Measurements from ENCODE around the gene AMOTL1.
"Not testable (repeated sequence)": the region's sequence is repeated elsewhere in the genome, so short reads cannot be mapped to it uniquely, and the experiment has no call there.

The AMOTL1 gene

DNA sequence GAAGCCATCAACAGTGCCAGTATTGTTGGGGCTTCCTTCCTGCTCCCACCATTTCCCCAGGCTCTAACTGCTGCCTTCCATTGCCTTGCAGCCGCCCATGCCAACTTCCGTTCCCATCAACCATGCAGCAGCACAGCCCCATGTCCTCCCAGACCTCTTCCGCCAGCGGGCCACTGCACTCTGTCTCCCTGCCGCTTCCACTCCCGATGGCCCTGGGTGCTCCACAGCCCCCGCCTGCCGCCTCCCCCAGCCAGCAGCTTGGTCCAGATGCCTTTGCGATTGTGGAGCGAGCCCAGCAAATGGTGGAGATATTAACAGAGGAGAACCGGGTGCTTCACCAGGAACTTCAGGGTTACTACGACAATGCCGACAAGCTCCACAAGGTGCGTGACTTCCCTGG, 53.3 kb downstream of the AMOTL1 start:
- DNase-seq (ENCODE audit: low read depth), result no peak

- DNase-seq (ENCODE audit: low read depth), result no peak
Observed at GRCh38 chr11:94822080-94822479, 53.9 kb downstream of the AMOTL1 start.

- no peak for DNase-seq (ENCODE audit: low read depth)
Observed at GRCh38 chr11:94823102-94823732, 55.1 kb downstream of the AMOTL1 start.

- DNase-seq (ENCODE audit: low read depth), result no peak
Observed at GRCh38 chr11:94825031-94825430, 56.9 kb downstream of the AMOTL1 start.

DNA sequence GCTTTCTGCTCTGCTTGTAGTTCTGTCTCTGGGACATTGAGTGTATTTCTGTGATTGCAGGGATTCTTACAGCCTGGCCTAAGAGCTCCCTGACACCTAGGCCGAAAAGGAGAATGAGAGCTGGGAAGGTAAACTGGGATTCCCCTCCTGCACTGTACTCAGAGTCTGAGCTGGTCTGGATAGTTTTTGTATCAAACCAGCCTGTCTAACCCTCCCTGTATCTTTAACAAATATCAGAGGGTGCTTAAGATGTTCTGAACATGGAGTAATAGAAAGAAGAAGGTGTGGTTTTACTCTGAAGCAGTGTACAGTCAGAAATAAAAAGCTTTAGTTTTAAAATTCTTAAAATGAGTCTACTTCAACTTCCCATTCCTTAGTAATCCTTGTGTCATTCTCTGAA, 57.3 kb downstream of the AMOTL1 start:
- DNase-seq (ENCODE audit: low read depth), result no peak

DNA sequence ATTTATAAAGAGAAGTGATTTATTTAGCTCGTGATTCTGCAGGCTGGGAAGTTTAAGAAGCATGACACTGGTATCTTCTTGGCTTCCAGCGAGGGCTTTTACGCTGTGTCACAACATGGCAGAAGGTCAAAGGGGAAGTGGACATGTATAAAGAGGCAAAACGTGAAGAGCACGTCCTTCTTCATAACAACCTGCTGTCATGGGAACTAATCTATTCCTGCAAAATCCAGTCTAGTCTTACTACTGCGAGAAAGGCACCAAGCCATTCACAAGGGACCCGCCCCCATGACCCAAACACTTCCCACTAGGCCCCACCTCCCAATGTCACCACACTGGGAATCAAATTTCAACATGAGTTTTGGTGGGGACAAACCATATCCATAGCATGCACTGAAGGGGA, 58.3 kb downstream of the AMOTL1 start:
- DNase-seq (ENCODE audit: low read depth), result no peak

- no peak for DNase-seq (ENCODE audit: low read depth)
Observed at GRCh38 chr11:94828088-94828487, 59.9 kb downstream of the AMOTL1 start.

- no peak for DNase-seq (ENCODE audit: low read depth)
Observed at GRCh38 chr11:94830722-94831510, 62.8 kb downstream of the AMOTL1 start.

DNA sequence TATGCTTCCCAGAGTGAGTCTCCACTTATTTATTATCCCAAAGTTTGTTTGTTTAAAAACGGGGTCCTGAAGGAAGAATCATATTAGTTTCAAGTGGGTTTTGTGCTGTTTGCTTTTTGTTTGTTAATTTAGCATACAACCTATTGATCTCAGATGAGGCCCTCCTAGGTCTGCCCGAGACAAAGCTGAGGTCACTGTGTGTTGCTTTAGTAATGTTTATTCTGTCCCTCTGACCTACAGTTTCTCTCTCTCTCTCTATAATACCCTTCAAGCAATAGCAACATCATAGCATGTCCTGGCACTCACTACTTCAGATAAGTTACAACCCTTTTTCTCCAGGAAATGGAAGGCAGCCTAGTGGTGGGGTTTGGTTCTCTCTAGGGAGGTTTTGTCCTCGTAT, 63.4 kb downstream of the AMOTL1 start:
- DNase-seq (ENCODE audit: low read depth), result no peak

DNA sequence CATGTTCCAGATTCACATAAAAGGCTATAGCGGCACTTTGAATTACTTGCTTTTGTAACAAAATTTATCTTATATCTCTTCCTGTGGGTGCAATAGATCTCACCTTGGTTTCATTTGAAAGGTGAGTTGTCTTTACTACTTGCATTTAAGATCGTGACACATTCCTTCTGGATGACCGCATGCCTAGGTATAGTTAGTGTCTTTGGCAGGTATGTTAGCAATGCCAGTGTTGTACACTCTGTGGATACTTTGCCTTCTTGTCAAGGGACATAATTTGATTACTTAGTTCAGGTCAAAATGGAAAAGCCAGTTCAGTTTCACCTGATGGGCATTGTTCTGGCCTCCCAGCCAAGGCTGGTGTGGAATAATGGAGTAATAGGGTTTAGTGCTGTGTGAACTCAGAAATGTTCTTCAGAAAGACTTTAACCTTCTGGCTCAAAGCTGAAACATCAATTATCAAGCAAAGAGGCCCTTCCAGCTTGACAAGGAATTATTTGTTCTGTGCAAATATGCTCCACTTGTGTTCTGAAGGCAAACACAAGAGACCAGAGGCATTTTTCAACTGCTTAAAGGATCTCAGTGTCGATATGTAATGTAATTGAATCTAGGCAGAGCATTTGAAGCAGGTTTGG, 64.6 kb downstream of the AMOTL1 start:
- no peak for DNase-seq (ENCODE audit: low read depth)

- no peak for DNase-seq (ENCODE audit: low read depth)
Observed at GRCh38 chr11:94834911-94835593, 66.9 kb downstream of the AMOTL1 start.

DNA sequence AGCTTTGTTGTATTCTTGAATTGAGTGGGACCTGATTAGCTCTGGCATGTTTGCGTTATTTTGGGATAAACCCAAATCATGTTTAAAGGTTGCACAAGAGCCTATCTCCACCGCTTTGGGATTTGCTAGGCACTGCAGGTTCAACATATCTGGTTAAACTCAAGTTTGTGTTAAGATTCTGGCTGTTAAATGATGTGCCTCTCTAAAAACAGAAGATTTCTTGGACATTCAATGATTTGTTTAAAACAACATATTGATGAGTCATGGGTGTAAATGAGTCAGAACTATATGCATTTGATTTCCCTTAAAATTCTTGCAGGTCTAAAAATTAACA, 67.4 kb downstream of the AMOTL1 start:
- no peak for DNase-seq (ENCODE audit: low read depth)

- no peak for DNase-seq (ENCODE audit: low read depth)
Observed at GRCh38 chr11:94837317-94837716, 69.2 kb downstream of the AMOTL1 start.

DNA sequence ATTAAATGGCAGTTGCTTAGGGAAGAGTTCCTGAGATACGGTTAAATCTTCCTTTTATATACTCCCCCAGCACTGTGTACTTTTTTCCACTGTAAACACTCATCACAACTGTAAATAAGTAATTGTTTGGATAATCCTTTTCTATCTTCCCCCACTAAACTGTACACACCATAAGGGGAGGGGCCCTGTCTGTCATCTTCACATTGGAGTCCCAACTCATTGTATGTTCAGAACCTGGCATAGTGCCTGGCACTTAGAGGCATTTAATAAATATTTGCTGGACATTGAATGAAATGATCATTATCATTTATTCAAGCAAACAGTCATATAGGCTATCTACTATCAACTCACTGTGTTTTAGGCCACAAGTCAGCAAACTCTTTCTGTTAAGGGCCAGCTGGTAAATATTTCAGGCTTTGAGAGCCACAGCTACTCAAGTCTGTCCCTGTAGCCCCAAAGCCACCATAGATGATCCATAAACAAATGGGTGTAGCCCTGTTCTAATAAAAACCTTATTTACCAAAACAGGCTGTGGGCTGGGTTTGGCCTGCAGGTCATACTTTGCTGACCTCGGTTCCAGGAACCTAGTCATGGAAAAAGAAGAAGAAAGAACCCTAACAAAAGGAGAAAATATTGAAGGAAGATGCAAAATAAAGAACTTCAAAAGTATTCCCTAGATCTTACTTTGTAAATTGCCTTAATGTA, 70.0 kb downstream of the AMOTL1 start:
- DNase-seq (ENCODE audit: low read depth), result no peak

DNA sequence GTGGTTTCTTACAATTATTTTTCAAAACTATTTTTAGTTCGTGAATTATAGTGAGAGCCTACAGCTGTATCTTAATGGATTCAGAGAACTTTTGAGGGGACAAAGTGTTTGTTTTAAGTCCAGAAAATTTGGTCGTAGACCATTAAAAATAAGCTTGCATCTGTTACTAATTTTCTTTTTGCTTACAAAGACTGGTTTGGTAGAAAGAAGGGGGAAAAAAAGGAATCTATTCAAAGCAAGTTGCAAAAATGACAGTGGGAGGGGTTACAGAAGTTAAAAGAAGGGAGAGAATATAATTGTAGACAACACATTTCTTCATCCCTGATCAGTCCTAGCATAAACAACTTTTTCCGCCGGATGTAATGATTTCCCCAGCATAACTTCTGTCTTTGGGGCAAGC, 72.1 kb downstream of the AMOTL1 start:
- no peak for DNase-seq (ENCODE audit: low read depth)

GRCh38 chr11:94844031-94844430, 75.9 kb downstream of the AMOTL1 start:
- DNase-seq (ENCODE audit: low read depth), result no peak

- DNase-seq (ENCODE audit: low read depth), result no peak
Observed at GRCh38 chr11:94845622-94846021, 77.5 kb downstream of the AMOTL1 start.

- peak; percentile 27 for DNase-seq (ENCODE audit: low read depth)
Observed at GRCh38 chr11:94849839-94850238, 81.7 kb downstream of the AMOTL1 start.

DNA sequence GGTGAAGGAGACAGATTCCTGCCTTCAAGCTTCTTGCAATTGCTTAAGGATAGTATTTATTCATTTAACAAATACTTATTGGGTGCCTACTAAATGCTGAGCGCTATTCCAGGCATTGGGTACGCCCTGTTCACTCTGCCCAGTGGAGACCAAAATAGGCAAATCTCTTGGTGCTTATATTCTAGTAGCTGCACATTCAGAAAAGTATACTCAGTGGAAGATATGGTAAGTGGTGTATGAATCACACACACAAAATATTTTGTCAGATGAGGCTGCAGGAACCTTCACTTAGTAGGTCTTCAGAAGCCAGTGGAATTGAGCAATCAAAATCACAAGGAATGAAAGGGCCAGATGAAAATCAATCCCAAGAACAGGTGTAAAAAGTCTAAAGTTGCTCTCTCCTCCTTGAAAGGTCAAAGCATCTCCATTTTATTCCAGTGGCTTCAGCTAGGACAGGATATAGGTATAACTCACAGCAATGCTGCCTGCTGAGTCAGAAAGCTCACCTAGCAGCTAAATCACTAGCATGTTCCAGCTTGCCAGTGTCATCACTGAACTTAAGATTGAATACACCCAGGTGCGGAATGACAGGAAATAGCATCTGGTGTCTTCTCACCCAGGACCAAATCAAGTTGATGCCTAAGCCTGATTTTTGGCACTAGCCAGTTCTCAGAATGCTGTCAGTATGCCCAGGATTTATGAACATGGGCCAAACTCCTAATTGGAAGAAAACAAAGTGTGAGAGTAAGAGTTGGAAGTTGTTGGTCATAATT, 83.9 kb downstream of the AMOTL1 start:
- no peak for DNase-seq (ENCODE audit: low read depth)

GRCh38 chr11:94853288-94853687, 85.1 kb downstream of the AMOTL1 start:
- not testable (repeated sequence) for DNase-seq (ENCODE audit: low read depth)

DNA sequence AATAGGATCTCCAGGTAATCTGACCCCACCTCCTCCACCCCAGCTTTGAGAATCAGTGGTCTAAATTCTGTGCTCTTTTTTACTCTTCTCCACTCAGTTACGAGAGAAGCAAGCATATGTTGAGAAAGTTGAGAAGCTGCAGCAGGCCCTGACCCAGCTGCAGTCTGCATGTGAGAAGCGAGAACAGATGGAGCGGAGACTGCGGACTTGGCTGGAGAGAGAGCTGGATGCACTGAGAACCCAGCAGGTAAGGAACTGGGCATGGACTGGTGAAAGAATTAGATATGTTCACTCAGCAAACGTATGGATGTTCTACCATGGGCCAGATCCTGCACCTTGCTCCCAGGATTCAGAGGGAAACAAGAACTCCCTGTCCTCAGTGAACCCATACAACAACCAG, 85.7 kb downstream of the AMOTL1 start:
- DNase-seq (ENCODE audit: low read depth), result no peak

Data from GM04504 (cell line).